Erythroblast (primary cell): ENCODE measurements around the gene NOL4L.

ENCODE experiments used
- GATA1 ChIP-seq: IDR thresholded peaks from 2 replicates; pipeline ENCODE4 v1.6.1; 2011; ENCODE audit warnings: low read depth, mild to moderate bottlenecking, control low read depth, low read length, moderate library complexity
- POLR2A ChIP-seq: IDR thresholded peaks from 2 replicates; pipeline ENCODE4 v1.6.1; 2011; ENCODE audit warnings: mild to moderate bottlenecking, low read length

DNA sequence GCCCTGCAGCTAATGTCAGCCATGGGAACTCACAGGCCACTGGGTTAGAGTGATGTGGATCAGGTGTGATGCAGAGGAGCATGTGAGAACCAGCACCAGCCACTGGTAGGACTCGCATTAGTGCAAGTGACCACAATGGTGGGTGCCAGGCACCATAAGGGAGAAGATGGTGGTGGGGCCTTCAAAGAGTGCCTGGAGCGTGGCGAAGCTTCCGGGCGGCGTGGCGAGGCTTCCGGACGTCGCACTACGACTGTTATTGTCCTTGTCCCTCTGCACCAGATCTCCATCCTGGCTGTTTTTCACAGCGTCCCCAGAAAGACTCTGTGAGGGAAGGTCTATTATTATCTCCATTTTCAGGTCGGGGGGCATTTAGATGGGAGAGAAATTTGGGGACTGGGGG, 44.7 kb upstream of the NOL4L start:
- no peak for TF ChIP-seq POLR2A
- TF ChIP-seq GATA1 = no peak
